GM18861 (cell line): ENCODE results near the gene TGFB3.
"Not testable (repeated sequence)": the region's sequence is repeated elsewhere in the genome, so short reads cannot be mapped to it uniquely, and the experiment has no call there.

Experiments used
- ATAC-seq: cut with Tn5 transposase; IDR thresholded peaks from one replicate; pipeline ENCODE4 v1.9.1; 2021; ENCODE audit not compliant: unreplicated experiment

TGFB3 gene

GRCh38 chr14:75981426-75982265 is at the start of gene TGFB3:
Gene TGFB3, minus strand, starts transcription at chr14:75981995. Its CDS starts 1,102 bp downstream, at chr14:75980893.
- ATAC-seq = peak; percentile 44

- ATAC-seq = no peak
Observed at GRCh38 chr14:76024211-76024907, 42.6 kb upstream of the TGFB3 start.

- ATAC-seq = no peak
Observed at GRCh38 chr14:76023757-76024156, 42.0 kb upstream of the TGFB3 start.

DNA sequence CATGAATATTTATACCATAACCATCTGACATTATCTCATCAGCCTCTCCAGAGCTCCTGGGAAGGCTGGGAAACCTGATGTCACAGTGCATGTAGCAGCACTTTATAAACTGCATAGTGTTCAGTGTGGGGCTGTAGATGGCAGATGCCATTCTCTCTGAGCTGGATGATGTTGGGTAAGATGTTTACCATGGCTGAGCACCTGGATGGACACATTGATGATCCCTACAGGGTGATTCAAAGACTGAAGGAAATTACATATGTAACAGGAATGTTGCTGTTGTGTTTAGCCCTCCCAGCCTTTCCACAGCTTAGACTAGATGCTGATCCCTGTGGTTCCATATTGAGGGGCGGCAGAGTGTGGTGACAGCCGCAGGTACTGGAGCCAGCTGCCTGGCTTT is 41.2 kb upstream of the TGFB3 start:
- no peak for ATAC-seq

DNA sequence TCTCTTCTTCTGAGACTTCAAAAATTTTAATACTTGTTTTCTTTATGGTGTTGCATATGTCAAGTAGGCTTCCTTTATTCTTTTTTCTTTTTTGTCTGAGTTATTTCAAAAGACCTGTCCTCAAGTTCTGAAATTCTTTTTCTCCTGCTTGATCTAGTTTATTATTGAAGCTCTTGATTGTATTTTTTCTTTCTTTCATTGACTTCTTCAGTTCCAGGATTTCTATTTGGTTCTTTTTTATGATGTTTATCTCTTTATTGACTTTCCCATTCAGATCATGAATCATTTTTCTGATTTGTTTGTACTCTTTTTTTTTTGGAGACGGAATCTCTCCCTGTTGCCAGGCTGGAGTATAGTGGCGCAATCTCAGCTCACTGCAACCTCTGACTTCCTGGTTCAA is 37.9 kb upstream of the TGFB3 start:
- ATAC-seq = no peak

GRCh38 chr14:76015668-76016067 is 33.9 kb upstream of the TGFB3 start:
- no peak for ATAC-seq

GRCh38 chr14:76015191-76015590 is 33.4 kb upstream of the TGFB3 start:
- ATAC-seq = no peak

DNA sequence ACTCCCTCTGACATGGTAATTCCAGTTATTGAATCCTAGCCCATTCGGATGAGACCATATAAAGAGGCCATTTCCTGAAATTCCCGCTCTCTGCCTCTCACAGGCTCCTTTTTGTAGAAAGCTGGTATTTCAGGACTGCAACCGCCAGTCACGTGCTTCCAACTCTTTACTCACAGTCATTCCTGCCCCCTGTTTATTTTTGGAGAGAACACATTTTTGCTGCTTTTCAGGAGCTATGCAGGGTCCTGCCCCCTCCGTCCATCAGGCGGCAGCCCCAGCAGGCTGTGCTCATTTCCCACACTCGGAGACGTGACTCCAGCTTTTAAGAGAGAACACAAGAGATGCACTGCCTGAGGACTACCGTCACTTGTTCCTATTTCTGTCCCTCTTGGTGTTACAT is 30.6 kb upstream of the TGFB3 start:
- no peak for ATAC-seq

- no peak for ATAC-seq
Observed at GRCh38 chr14:76011930-76012329, 30.1 kb upstream of the TGFB3 start.

DNA sequence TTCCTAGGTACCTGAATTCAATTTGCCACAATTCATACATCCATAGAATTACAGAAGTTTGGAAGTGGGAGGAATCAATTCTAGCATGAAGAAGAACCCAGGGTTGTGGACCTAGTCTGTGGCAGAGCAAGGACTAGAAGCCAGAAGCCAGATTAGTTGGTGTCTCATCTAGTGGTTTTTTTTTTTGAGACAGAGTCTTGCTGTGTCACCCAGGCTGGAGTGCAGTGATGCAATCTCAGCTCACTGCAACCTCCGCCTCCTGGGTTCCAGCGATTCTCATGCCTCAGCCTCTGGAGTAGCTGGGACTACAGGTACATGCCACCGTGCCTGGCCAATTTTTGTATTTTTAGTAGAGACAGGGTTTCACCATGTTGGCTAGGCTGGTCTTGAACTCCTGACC is 27.8 kb upstream of the TGFB3 start:
- ATAC-seq = not testable (repeated sequence)

- no peak for ATAC-seq
Observed at GRCh38 chr14:76007852-76008251, 26.1 kb upstream of the TGFB3 start.

DNA sequence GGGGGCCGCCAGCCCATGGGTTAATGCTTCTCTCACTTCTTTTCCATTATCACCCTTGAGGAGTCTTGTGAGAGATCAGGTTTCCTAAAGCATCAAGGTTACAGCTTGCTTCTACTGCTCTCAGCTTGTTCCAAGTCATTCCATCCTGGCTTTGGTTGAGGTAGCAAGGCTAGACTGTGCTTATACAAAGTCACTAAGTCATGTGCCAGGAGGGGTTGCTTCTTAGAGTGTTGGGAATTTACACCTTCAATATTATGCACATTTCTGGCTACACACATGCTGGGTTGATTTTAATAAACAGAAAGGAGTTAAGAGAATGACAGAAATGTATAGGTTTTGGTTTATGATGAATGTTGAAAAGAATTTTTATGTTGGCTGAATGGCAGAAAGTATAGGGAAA is 25.6 kb upstream of the TGFB3 start:
- no peak for ATAC-seq

GRCh38 chr14:76006253-76006652 is 24.5 kb upstream of the TGFB3 start:
- no peak for ATAC-seq

- no peak for ATAC-seq
Observed at GRCh38 chr14:76002383-76002782, 20.6 kb upstream of the TGFB3 start.

DNA sequence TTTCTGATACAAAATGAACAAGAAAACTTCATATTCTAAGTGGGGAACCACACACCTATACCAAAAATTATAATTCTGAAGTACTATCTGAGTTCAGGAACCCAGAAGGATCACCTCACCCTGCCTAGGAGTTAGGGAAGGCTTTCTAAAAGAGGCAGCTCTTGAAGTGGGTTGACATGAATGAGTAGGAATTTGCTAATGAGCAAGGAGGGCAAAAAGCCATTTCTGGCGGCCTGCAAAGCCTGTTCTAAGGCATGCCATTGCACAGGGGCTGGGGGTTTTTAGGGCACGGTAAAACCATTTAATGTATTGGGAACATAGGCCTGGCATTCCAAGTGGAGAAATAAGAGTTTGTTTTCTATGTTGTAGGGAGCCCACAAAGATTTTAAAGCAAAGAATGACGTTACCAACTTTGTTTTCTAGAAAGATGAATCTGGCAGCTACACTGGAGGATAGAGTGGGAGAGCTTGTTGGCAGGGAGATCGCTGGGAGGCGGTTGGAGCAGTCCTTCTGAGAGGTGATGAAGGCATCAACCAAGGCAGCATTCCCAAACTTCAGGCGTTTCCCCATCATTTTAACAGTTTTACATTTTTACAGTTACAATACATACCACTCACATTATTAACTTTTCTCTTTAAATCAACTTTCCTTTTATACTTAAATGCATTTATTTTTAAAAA is 17.9 kb upstream of the TGFB3 start:
- no peak for ATAC-seq

- ATAC-seq = no peak
Observed at GRCh38 chr14:75996488-75996887, 14.7 kb upstream of the TGFB3 start.

- no peak for ATAC-seq
Observed at GRCh38 chr14:75995372-75996041, 13.7 kb upstream of the TGFB3 start.

- peak; percentile 75 for ATAC-seq
Observed at GRCh38 chr14:75993567-75994041, 11.8 kb upstream of the TGFB3 start.

- no peak for ATAC-seq
Observed at GRCh38 chr14:75991753-75992152, 10.0 kb upstream of the TGFB3 start.

GRCh38 chr14:75990297-75990696 is 8.5 kb upstream of the TGFB3 start:
- no peak for ATAC-seq

DNA sequence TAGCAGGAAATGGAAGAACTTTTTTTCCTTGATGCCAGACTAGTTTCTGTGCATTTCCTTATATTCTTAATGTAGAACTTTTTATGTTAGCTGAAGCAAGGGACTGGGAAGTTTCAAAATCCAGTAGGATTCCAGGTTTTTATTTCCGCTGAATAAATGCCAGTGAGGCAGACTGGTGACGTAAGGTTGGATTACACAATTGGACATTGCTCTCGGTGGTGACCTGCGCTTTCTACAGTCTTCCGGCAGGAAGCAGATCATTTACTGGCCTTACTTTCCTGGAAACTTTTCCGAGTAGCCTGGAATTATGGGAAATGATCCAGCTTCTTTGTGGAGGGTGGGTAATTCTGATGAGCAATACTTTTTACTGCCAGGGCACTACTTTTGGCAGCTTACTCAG is 7.3 kb upstream of the TGFB3 start:
- no peak for ATAC-seq
